Bone marrow (tissue), 2 donors: ENCODE results near the gene FLNC.

Experiments used
- DNase-seq, 2 donors: peaks; one replicate each; lab custom pipeline; 2025; lab: John Stamatoyannopoulos, UW

Gene FLNC

DNA sequence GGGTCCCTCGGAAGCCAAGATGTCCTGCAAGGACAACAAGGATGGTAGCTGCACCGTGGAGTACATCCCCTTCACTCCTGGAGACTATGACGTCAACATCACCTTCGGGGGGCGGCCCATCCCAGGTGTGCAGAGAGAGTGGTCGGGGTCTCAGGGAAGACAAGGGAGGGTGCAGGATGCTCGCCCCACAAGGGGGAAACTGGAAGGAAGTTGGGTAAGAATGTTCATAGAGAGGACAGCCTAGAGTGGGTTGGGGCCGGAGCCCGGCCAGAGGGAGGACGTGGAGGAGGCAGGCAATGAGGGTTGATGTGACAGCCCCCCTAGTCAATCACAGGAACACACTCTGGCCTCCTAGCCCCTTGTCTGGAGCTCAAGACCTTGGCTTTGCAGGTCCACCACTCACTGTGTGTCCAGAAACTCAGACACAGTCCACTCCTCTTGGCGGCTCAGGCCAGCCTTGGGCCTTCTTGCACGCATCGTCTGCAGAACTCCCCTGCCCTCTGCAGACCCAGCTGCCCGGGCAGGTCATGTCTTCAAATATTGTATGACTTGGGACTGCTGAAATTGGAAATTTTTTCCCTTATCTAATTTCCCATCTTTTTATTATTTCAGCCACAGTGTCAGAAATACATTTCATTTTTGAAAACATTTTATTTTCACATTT is 16.7 kb downstream of the FLNC start:
- no peak for DNase-seq

DNA sequence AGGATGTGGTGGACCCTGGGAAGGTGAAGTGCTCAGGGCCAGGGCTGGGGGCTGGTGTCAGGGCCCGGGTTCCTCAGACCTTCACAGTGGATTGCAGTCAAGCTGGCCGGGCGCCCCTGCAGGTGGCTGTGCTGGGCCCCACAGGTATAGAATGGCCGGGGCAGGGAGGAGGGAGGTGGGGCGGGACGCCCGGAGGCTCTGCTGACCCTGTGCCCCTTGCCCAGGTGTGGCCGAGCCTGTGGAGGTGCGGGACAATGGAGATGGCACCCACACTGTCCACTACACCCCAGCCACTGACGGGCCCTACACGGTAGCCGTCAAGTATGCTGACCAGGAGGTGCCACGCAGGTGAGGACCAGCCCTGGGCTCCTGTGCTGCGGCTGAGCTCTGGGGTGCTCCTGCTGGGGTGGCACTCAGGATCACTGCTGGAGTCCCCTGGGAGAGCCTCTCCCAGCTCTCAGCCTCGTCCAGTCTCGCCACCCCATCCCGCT is 17.6 kb downstream of the FLNC start:
- DNase-seq, result no peak

DNA sequence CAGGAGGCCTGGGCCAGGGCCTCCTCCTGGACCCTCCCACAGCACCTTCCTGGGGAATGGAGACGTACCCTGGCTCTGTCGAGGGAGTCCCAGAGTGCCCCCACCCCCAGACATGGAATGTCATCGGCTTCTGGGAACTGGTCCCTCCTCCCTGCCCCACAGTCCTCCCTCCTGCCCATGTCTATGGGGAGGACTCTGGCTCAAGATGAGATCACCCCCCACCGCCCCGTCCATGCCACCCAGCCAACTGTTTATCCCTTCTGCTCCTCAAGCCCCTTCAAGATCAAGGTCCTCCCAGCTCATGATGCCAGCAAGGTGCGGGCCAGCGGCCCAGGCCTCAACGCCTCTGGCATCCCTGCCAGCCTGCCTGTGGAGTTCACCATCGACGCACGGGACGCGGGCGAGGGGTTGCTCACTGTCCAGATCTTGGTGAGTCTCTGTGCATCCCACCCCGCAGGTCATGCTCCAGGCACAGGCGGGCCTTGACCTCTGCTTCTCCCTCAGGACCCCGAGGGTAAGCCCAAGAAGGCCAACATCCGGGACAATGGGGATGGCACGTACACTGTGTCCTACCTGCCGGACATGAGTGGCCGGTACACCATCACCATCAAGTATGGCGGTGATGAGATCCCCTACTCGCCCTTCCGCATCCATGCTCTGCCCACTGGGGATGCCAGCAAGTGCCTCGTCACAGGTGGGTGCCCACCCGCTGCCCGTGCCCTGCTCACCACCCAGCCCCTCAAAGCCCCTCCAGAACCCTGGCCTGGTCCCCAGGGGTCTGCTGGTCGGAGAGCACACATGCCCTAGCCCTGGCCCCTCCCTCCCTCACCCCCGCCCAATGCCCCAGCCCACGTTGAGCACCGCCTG is 18.3 kb downstream of the FLNC start:
- DNase-seq, result no peak

DNA sequence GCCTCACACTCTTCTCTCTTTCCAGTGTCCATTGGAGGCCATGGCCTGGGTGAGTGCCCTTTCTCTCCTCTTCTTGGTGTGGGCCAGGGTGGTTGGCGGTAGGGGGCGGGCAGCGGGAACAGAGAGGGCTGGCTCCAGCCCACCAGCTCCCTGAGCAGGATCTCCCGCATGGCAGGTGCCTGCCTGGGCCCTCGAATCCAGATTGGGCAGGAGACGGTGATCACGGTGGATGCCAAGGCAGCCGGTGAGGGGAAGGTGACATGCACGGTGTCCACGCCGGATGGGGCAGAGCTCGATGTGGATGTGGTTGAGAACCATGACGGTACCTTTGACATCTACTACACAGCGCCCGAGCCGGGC is 18.9 kb downstream of the FLNC start:
- DNase-seq, result no peak

DNA sequence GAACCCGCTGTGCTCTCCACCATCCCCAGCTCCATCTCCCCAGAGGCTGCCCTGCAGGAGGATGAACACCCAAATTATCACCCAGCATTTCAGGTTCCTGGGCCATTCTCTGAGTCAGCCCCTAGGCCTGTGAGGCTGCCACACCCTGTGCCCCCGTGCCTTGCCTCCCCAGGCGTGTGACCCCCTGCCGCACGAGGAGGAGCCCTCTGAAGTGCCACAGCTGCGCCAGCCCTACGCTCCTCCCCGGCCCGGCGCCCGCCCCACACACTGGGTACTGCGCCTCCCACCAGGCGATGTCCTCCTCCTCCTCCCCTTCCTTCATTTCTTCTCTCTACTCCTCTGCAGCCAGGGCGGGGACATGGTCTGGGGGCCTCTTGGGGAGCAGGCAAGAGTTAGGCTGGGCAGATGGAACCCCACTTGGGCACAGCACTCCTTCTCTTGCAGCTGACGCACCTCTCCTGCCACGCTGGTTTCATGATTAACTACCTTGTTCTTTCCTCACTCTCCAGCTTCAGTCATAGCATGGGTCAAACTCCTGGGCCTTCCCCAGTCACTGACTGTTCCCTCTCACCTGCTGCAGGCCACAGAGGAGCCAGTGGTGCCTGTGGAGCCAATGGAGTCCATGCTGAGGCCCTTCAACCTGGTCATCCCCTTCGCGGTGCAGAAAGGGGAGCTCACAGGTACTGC is 19.7 kb downstream of the FLNC start:
- DNase-seq, result no peak

DNA sequence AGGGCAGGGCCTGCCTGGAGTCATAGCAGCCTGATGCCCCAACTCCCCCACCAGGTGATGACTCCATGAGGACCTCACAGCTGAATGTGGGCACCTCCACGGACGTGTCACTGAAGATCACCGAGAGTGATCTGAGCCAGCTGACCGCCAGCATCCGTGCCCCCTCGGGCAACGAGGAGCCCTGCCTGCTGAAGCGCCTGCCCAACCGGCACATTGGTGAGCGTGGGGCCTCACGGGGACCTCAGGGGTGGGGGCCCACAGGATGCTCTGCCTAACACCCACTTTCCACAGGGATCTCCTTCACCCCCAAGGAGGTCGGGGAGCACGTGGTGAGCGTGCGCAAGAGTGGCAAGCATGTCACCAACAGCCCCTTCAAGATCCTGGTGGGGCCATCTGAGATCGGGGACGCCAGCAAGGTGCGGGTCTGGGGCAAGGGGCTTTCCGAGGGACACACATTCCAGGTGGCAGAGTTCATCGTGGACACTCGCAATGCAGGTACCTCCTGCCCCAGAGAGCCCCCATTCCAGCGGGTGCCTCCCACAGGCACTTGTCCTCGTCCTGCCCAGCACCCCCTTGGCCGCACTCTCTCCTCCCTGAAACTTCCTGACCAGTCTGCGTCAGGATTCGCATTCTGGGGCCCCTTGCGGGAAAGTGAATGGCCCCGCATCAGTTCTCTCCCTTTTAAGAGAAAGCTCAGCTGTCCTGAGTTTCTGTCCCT is 22.5 kb downstream of the FLNC start:
- DNase-seq, result no peak

DNA sequence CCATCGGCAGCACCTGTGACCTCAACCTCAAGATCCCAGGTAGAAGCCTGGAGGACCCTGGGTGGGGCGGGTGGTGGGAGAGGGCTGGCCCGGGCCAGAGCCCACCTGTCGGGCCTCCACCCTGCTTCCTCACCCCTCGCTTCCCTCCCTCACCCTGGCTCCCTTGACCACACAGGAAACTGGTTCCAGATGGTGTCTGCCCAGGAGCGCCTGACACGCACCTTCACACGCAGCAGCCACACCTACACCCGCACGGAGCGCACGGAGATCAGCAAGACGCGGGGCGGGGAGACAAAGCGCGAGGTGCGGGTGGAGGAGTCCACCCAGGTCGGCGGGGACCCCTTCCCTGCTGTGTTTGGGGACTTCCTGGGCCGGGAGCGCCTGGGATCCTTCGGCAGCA is 23.6 kb downstream of the FLNC start:
- no peak for DNase-seq

DNA sequence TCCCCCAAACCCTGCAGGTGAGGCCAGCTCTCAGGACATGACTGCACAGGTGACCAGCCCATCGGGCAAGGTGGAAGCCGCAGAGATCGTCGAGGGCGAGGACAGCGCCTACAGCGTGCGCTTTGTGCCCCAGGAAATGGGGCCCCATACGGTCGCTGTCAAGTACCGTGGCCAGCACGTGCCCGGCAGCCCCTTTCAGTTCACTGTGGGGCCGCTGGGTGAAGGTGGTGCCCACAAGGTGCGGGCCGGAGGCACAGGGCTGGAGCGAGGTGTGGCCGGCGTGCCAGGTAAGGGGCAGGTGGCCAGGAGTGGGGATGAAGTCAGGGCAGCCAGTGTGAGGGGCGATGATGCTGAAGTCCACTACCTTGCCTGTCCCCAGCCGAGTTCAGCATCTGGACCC is 24.2 kb downstream of the FLNC start:
- DNase-seq, result no peak

DNA sequence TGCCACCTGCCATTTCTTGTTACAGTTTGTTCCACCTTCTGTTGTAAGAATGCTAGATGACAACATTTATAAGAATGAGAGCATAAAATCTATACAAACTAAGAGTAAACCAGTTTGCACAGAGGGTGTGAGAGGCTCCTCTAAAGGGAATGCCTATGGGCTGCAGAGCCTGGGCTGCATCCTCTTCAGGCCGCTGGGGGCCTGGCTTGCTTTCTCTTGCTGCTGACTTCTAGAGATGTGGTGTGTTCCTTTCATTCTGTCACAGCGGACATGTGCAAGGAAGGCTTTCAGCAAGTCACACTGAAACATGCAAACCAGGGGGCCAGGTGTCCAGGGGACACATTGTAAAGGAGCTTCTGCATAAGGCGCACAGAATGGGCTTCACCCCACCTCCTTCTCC is 25.4 kb downstream of the FLNC start:
- DNase-seq, result no peak

DNA sequence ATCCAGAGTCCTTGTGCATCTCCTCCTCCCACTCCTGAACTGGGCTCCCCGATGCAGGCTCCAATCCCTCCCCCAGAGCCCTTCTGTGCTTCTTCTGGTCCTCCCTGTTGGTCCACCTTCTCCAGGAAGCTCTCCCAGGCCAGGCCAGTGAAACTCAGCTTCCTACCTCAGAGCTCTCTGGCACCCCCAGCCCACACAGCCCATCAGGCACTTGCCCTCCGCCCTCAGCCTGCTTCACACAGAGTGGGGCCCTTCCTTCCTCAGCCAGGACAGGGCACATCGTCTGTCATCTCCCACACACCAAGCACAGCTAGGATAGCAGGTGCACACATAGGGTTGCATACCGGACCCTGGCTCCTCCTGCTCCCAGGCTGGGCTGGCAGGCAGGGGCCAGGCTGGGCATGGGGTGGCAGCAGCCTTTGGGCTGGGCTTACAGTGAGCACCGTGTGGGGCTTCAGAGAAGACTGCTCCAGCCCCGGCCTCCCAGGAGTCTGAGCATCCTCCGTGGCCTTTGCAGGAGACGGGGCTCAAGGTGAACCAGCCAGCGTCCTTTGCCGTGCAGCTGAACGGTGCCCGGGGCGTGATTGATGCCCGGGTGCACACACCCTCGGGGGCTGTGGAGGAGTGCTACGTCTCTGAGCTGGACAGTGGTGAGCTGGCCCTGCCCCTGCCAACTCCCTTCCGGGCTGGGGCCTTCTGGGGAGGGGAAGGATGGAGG is 26.0 kb downstream of the FLNC start:
- DNase-seq, result no peak

DNA sequence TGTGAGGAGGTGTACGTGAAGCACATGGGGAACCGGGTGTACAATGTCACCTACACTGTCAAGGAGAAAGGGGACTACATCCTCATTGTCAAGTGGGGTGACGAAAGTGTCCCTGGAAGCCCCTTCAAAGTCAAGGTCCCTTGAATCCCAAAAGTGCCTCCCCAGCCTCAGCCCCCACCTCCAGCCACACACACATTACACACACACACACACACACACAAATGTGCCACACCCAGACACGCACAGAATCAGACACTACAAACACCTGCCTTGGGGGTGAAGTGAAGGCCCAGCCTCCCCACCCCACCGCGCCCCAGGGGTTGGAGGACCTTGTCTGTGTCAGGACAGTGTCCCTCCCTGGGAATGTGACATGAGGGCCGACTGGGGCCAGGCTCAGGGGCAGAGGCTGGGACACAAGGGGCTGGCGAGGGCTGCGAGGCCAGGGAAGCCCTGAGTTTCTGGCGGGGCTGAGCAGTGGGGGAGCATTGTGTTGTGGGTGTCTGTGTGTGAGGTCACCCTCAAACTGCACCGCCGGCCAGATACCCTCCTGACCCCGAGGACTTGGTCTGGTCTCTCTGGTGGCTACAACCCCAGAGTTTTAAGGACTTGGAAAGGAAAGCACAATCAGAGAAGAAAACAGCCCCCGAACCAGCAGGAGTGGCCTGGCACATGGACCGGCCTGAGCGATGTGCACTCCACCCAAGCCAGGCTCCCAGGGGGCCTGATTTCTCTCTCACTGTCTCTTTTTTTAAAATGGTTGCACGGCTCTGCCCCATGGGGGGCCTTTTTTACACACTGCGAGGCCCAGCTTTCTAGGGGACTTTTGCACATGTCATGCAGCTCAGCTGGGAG is 28.4 kb downstream of the FLNC start:
- DNase-seq, result no peak

DNA sequence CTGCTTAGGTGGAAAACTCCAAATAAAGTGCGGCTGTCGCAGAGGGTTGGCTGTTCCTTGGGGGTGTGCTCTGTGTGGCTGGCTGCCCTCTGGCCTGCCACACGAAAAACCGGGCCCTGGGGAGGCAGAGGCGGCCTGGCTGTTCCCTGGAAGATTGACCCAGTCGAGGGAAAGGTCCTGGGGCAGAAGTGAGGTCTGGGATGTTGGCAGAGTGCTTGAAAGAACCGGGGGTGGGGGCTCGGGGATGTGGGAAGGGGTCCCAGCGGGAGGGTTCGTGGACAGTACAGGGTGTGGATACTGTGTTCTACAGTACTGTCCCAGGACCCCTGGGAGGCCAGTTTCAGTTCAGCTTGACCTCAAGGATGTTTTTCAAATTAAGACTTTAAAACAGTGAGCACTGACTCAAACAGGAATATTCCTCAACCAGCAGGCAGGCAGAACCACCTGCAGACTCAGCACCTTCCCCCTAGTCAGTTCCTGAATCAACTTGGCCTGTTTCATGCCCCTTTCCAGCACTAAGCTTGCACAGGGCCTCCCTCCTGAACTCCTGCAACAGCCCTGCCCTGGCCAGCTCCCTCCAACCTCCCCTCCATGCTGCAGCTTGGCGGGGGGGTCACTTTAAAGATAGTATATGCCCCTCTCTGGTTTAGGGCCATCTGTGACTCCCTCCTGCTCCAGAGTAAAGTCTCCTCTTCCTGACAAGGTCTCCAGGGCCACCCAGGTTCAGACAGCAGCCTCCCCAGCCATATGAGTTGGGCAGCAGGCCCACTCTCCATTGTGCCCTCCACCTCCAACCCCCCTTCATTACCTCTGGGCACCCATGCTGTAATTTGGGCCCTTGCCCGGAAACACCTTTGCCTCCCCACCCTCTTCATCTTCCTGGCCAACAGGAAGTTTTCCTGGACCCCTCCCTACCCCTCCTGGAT is 29.3 kb downstream of the FLNC start:
- DNase-seq, result no peak

DNA sequence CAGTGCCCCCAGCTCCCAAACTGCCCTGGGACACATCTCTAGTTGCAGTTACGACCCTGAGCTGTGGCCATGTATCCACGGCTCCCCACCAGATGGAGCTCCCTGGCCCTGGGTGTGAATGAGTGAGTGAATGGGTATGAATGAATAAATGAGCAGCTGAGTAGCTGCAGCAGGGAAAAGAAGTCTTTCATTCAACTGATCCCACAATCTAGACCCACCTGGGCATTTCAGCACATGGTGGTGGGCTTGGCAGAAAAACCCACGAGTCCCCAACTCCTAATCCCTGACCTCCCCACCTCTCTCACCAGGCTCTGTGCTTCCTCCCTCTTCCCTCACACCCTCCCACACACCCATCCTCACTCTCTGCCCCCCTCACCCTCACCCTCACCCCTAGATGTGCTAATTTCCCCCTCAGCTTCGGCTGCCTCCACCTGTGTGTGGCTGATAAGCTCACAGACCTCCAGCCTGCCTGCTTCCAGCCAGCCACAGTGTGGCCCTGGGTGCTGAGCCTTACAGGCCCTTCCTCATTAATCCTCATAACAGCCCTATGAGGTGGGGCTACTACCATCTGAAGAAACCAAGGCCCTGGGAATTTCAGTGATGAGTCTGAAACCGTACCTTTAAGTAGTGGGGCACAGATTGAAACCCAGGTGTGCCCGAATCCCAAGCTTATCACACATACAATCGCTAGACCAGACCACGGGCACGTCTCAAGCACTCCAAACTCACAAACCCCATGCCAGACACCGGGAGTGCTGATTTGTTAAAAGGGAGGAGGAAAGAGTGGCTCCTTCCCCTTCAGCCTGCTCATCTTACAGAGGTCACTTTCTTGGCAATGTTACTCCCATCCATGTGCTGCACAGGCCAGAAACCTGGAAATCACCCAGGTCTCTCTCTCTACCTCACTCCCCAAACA is 30.2 kb downstream of the FLNC start:
- no peak for DNase-seq

DNA sequence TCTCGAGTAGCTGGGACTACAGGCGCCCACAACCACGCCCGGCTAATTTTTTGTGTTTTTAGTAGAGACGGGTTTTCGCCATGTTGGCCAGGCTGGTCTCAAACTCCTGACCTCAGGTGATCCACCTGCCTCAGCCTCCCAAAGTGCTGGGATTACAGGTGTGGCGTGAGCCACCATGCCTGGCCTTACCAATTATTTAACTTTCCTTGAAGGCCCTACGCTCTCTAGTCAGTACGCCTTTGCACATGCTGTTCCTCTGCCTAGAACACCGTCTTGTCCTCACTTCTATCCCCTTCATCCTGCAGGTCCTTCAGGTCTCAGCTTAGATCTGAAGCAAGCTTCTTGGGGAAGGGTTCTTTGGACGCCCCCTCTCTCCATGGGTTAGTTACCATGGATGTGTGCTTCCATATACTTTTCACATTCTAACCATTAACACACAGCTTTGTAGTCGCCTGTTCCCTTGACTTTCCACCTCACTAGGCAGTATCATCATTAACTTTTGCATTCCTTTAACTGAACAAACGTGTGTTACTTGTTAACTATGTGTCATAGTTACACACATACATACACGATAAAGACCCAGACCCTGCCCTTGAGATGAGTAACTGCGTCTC is 31.9 kb downstream of the FLNC start:
- DNase-seq, result no peak

DNA sequence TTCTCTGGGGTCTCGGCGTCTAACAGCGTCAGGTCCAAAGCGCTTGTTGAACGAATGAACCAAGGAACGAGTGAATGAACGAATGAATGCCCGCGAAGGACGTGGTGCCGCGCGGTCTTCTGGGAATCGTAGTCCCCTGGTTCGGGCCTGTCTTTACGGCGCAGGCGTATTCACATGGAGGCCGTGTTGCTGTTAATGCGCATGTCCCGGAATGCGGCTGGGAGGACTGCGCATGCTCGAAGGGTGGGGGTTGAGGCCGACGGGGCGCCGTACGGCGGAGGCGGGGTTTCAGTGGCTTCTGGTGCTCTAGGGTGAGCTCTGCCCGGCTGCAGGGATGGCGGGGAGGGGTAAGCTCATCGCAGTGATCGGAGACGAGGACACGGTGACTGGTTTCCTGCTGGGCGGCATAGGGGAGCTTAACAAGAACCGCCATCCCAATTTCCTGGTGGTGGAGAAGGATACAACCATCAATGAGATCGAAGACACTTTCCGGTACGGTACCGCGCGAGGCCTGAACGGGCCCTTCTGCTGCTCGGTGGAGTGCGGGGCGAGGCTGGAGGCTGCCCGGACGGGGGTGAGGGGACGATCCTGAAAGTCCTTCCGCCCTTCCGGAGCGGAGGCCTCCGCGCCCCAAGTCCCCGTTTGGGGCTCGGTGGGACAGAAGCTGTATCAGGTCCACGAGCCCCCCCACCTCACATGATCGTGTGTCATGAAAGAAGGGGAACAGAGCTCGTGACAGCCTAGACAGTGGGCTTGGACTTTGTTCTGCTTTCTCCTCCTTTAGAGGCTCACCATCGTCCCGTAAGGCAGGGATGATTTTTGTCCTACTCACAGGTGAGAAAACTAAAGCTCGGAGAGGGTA is 32.6 kb downstream of the FLNC start, which contains the start of gene ATP6V1F:
Gene ATP6V1F (plus strand): TSS at position 286 of the 862 bp plus-strand sequence. CDS start 49 bp downstream, at position 335.
- DNase-seq, result peak; percentile 97 to 98

DNA sequence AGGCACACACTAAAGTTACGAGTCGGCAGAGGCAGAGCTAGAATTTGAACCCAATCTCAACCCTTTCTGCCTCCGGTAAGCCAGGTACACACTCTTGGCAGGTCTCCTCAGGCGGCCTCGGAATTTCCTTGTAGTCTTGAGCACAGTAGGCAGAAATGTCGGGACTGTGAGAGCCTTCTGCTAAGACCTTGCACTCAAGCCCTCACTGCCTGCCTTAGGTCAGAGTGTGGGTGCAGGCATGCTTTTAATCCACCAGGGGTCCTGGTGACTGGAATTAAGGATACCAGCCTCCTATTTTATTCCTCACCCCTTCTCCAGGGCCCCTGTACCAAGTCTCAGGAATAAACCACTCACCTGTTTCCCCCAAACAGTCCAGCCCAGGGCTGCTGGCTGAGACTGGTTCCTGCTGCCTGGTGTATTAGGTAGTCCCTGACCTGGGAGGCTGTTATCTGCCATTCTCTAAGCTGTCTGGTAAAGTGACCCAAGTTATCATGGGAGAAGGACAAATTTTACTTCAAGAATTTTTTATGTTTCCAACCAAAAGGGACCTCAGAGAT is 33.3 kb downstream of the FLNC start:
- no peak for DNase-seq

DNA sequence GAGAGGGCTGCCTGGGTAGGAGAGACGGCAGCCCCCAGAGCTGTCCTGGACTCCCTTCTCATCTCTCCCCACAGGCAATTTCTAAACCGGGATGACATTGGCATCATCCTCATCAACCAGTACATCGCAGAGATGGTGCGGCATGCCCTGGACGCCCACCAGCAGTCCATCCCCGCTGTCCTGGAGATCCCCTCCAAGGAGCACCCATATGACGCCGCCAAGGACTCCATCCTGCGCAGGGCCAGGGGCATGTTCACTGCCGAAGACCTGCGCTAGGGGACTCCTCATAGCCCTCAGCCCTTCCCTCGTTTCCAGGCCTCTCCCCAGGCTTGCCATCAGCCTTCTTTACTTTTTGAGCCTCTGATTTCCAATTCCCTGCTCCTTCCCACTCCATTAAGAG is 35.1 kb downstream of the FLNC start:
- DNase-seq, result no peak
